Activated naive CD4-positive, alpha-beta T cell treated with anti-CD3 and anti-CD28 coated beads for 36 hours (primary cell): ENCODE data around the gene SLIT1. TPM values are rescaled to one million over a fixed set of nuclear protein-coding genes. Genes with fewer than 3 reads are reported as not detected.

Source experiments
- CTCF ChIA-PET: fragments of 350-600 bp; sonication (Branson Sonifier 250); formaldehyde crosslinking; loops from one replicate; lab custom pipeline; 2021; ENCODE audit warnings: antibody characterized with exemption; lab: Charles Lee
- DNase-seq: peaks from one replicate; pipeline ENCODE4 v3.0.0-alpha.2; 2020
- H3K27ac Mint-ChIP-seq: one replicate; pipeline ENCODE4 v1.8.0; 2021; ENCODE audit warnings: mild to moderate bottlenecking, mixed read lengths
- H3K27me3 Mint-ChIP-seq: one replicate; pipeline ENCODE4 v1.8.0; 2021; ENCODE audit warnings: low read depth, mixed read lengths
- H3K36me3 Mint-ChIP-seq: one replicate; pipeline ENCODE4 v1.8.0; 2021; ENCODE audit warnings: low read depth, mixed read lengths
- H3K4me1 Mint-ChIP-seq: one replicate; pipeline ENCODE4 v1.8.0; 2021; ENCODE audit warnings: low read depth, mixed read lengths
- H3K4me3 Mint-ChIP-seq: one replicate; pipeline ENCODE4 v1.8.0; 2021; ENCODE audit warnings: mild to moderate bottlenecking, moderate library complexity, mixed read lengths
- H3K9me3 Mint-ChIP-seq: one replicate; pipeline ENCODE4 v1.8.0; 2021; ENCODE audit warnings: mixed read lengths
- intact Hi-C: fragments of 100-400 bp; cut with micrococcal nuclease; formaldehyde crosslinking; loops from one replicate; pipeline ENCODE4 v1.15.1; 2023
- total RNA-seq, 2 experiments: library from RNA; stranded (reverse); gene quantifications; one replicate each; pipeline ENCODE4 v1.2.3, GENCODE V29; 2021

The SLIT1 gene
- total RNA-seq, 2 experiments from 2014 or later: 0.44 to 0.60 TPM

DNA sequence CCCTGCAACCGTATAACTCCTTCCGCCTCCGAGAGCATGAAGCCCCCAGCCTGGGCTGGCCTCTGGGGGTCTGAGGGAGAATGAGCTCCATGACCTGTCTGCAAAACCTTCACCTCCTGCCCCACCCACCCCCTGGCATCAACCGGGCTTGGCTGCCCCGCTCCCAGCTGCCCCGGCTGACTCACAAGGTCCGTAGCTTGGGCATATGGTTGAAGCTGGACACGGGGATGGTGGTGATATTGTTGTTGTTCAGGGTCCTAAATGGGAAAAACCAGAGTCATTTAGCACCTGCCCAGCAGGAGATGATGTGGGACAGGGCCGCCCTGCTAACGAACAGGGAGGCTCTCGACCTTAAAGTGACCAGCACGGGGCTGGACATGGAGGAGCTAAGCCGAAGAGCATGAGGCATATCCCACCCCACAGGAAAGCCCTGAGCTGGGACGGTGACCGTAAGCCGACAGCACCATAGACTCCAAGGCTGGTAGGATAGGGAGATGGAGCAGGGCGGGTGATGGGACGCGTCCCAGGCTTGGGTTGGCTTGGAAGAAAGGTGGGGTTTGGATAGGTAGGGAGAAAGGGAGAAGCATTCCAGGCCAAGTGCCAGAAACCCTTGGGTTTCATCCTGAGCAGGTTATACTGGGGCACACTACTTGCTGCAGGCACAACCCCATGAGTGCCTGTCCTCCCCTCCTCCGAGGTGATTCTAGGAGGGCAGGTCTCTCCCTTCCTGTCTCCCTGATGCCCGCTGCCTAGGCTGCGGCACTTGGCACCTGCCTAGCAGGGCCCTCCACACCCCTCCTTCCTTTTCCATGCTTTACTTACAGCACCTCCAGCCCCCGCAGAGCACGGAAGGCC lies 121.5 kb downstream of the SLIT1 start:
- Mint-ChIP-seq H3K4me3 (no peak overlapping the region), H3K4me1 (peaks cover under 1% of the 10 kb centered on the region), H3K36me3 (no peaks in the 10 kb centered on the region), H3K27ac (no peak overlapping the region), H3K27me3 (peaks cover 6% of the 10 kb centered on the region), H3K9me3 (no peaks in the 10 kb centered on the region)
- intact Hi-C loops: no loop called here
- CTCF ChIA-PET: interaction anchor here (0.9 to 1.5 kb wide), 3 partner anchors 9 to 147 kb away, joined by 3 to 6 read pairs (median 3); no protein-coding TSS in a partner anchor
- no peak for DNase-seq

DNA sequence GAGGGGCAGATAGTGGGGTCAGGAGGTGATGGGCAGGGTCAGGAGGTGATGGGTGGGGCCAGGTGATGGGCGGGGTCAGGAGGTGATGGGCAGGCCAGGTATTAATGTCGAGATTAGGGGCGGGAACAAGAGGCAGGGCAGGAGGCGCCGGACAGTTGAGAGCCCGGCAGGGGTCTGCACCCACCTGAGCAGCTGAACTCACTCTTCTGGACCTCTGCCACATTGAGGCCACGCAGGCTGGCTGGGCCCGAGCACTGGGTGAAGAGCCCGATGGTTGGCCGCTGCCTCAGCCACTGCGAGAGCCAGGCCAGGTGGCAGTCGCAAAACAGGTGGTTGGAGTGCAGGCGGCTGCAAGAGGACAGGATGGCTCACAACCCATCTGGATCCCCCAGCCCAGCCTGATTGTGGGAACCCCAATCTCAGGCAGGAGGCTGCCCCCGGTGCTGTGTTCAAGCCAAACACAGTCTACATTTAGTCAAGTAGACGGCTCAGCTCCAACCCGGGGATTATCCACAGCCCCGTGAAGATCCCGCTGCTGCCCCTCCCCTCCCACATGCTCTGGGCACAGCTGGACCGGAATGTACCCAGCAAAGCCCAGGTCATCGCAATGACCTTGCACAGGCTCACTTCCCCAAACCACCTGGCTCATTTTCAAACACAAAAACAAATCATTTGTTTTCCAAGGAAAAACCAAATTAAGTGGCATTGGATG lies 122.3 kb downstream of the SLIT1 start:
- H3K27me3 Mint-ChIP-seq: peaks cover 3% of the 10 kb centered on the region
- CTCF ChIA-PET: no interaction called here
- intact Hi-C loops: no loop called here
- DNase-seq: no peak
- H3K4me3 Mint-ChIP-seq: no peak overlapping the region
- H3K9me3 Mint-ChIP-seq: no peaks in the 10 kb centered on the region
- no peaks in the 10 kb centered on the region for H3K36me3 Mint-ChIP-seq
- H3K27ac Mint-ChIP-seq: no peak overlapping the region
- no peaks in the 10 kb centered on the region for H3K4me1 Mint-ChIP-seq

DNA sequence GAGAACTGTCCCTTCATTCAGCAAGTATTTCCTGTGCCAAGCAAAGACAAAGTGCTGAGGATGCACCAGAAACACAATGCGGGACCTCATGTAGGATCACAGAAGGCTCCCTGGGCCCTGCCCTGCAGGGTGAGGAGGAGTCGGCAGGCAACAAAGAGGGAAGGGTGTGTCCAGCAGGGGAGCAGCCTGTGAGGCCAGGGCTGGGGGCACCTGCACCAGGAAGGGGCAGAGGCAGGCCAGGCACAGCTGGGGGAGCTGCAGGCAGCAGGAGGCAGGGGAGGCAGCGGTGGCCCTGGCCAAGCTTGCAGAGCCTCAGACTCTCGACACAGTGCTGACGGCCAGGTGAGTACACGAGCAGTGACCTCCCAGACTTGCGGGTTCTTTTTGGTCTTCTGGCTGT lies 123.3 kb downstream of the SLIT1 start:
- Mint-ChIP-seq H3K4me3 (no peak overlapping the region), H3K27ac (no peak overlapping the region), H3K4me1 (no peaks in the 10 kb centered on the region), H3K9me3 (no peaks in the 10 kb centered on the region), H3K27me3 (peaks cover 1% of the 10 kb centered on the region), H3K36me3 (no peaks in the 10 kb centered on the region)
- CTCF ChIA-PET: no interaction called here
- no peak for DNase-seq
- intact Hi-C loops: no loop called here

DNA sequence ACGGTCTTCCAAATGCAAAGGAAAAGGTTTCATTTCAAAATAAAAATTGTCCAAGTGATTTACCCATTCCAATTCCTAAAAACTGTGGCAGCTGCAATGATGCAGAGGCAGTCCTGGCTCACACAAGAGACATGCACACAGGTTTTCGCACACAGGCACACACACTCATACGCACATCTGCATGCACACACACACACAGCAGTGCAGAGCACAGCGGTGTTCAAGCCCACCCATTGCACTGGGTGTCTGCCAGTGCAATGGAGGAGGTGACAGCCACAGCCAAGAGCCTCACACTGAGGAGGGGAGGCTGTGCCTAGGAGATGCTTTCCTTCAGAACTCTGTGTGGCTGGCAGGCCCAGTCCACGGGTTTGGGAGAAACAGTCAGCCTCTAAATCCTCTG lies 123.7 kb downstream of the SLIT1 start:
- no peaks in the 10 kb centered on the region for H3K36me3 Mint-ChIP-seq
- intact Hi-C loops: no loop called here

DNA sequence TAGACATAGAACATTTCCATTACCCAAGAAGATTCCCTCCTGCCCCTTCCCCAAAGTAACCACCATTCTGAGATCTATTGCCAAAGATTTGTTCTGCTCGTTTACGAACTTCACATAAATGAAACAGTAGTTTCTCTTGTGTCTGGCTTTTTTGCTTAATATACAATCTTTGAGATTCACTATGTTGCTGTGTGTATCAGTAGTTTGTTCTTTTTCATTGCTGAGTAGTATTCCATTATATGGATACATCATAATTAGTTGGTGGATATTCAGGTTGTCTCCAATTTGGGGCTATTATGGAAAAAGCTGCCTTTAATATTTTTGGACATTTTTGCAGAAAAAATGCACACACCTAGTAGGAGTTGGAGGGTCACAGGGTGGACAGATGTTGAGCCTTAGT lies 124.3 kb downstream of the SLIT1 start:
- no peak overlapping the region for H3K4me3 Mint-ChIP-seq
- H3K9me3 Mint-ChIP-seq: no peaks in the 10 kb centered on the region
- no peaks in the 10 kb centered on the region for H3K36me3 Mint-ChIP-seq
- H3K27ac Mint-ChIP-seq: no peak overlapping the region
- no peaks in the 10 kb centered on the region for H3K27me3 Mint-ChIP-seq
- no peaks in the 10 kb centered on the region for H3K4me1 Mint-ChIP-seq
- CTCF ChIA-PET: interaction anchor here (0.8 to 1.8 kb wide), 4 partner anchors 11 to 148 kb away, joined by 3 to 5 read pairs (median 4); no protein-coding TSS in a partner anchor
- intact Hi-C loops: no loop called here
- DNase-seq: no peak

More for the DNA sequence above, 123.7 kb downstream of the SLIT1 start:
- CTCF ChIA-PET: interaction anchor here (0.8 to 1.3 kb wide), 2 partner anchors 11 to 19 kb away, joined by 4 to 5 read pairs; no protein-coding TSS in a partner anchor
- no peak for DNase-seq
- no peak overlapping the region for H3K4me3 Mint-ChIP-seq
- H3K27me3 Mint-ChIP-seq: no peaks in the 10 kb centered on the region
- H3K4me1 Mint-ChIP-seq: no peaks in the 10 kb centered on the region
- no peak overlapping the region for H3K27ac Mint-ChIP-seq
- H3K9me3 Mint-ChIP-seq: no peaks in the 10 kb centered on the region

DNA sequence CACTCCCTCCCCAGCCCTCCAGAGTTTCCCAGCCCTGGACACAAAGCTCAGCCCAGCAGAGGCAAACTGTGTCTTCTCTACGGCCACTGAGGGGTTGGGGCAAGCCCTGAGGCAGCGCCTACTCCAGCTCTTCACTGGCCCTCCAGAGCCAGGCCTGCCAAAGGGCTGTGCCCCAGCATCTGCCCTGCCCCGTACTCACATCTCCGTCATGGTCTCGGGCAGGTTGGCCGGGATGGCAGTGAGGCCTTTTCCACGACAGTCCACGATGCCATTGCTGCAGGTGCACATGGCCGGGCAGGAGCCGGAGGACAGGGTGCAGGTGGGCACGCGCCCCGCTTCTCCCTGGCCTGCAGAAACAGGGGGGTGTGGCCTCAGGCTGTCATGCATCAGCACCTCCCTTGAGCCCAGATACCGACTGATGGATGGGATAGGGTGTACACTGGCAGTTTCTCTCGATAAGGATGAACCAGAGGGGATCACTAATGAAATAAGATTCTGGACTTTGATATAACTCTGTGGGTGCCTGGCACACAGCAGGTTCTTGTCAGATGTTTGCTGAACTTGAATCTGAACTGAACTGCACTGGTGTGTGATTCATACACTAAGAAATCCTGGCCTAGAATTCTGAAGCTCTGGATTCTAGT lies 125.2 kb downstream of the SLIT1 start:
- Mint-ChIP-seq H3K9me3 (no peaks in the 10 kb centered on the region), H3K4me3 (no peak overlapping the region), H3K27ac (no peak overlapping the region), H3K27me3 (no peaks in the 10 kb centered on the region), H3K36me3 (no peaks in the 10 kb centered on the region), H3K4me1 (no peaks in the 10 kb centered on the region)
- no peak for DNase-seq
- CTCF ChIA-PET: interaction anchor here (0.8 to 1.8 kb wide), 4 partner anchors 14 to 149 kb away, joined by 3 to 5 read pairs (median 4); no protein-coding TSS in a partner anchor
- intact Hi-C loops: no loop called here

DNA sequence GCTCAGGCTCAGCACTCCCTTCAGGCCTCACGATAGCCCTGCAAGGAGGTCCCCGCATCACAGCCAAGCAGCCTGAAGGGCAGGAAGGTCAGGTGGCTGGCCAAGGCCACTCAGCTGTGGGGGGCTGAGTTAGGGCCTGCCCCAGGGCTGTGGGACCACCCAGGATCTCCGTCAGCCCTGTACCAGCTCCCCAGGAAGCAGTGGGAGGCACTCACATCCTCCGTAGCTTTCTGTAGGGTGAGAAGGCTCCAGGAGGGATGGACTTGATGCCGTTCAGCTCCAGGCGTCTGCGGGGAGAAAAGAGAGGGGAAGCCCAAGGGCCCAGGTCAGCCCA lies 125.9 kb downstream of the SLIT1 start:
- intact Hi-C loops: no loop called here
- H3K36me3 Mint-ChIP-seq: no peaks in the 10 kb centered on the region
- CTCF ChIA-PET: interaction anchor here (1.1 to 1.8 kb wide), 4 partner anchors 9 to 150 kb away, joined by 3 to 5 read pairs (median 3); no protein-coding TSS in a partner anchor
- H3K9me3 Mint-ChIP-seq: no peaks in the 10 kb centered on the region
- no peaks in the 10 kb centered on the region for H3K4me1 Mint-ChIP-seq
- DNase-seq: no peak
- H3K4me3 Mint-ChIP-seq: no peak overlapping the region
- H3K27me3 Mint-ChIP-seq: no peaks in the 10 kb centered on the region
- H3K27ac Mint-ChIP-seq: no peak overlapping the region

DNA sequence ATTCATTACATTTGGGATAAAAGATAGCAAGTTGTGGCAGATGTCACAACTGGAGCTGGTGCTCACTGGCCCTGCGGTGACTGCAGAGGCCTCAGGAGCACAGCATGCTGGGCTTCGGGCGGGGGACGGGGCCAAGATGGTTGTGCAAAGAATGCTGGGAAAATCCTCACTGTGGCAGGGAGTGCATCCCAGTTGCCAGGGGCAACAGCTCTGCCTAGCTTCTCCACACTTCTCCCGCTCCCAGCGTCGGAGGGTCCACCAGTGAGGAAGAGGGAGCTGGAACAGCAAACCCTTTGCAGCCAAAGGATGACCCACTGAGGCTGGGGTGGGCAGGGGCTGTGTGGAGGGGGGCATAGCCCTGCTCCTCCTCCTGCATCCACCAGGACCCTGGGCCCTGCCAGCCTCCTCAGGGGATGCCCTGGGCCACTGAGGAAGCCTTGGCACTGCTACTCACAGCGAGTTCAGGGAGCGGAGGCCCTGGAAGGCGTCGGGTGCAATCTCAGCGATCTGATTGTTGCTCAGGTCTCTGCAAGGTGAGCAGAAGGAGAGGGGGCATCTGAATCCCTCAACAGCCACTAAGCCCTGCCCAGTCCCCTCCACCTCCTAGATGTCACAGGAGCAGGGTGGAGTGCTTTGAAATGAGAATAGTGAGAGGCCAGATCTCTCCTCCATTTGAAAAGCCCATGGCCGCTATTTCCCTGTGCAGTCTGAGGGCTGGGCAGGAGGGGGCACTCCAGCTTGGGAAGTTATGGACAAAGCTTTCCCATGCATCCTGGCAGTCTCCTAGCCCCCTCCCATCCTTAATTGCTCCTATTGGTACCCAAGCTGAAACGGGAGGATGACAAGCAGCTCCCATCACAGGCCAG lies 126.5 kb downstream of the SLIT1 start:
- Mint-ChIP-seq H3K9me3 (no peaks in the 10 kb centered on the region), H3K4me3 (no peak overlapping the region), H3K4me1 (no peaks in the 10 kb centered on the region), H3K27ac (no peak overlapping the region), H3K36me3 (no peaks in the 10 kb centered on the region), H3K27me3 (no peaks in the 10 kb centered on the region)
- intact Hi-C loops: no loop called here
- CTCF ChIA-PET: interaction anchor here (1.1 to 1.5 kb wide), 4 partner anchors 10 to 23 kb away, joined by 3 to 4 read pairs (median 3); no protein-coding TSS in a partner anchor
- DNase-seq: no peak

DNA sequence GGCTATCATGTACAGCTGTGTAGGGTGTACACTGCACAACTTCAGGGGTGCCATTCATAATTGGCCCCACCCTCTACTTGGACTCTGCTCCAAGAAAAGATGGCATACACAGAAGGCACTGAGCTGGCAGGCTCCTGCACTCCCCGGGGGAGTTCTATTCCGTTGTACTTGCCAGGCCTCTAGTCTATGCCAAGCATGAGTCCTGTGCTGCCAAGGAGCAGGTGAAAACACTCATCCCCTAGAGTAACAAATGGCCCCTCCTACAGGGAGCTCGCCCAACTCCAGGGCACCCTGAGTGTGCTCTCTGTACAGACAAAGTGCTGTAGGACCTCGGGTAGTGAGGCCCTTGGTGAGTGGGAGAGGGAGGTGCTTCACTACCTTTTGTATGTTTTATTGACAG lies 127.2 kb downstream of the SLIT1 start:
- Mint-ChIP-seq H3K36me3 (no peaks in the 10 kb centered on the region), H3K27me3 (no peaks in the 10 kb centered on the region), H3K9me3 (no peaks in the 10 kb centered on the region), H3K27ac (no peak overlapping the region), H3K4me1 (no peaks in the 10 kb centered on the region), H3K4me3 (no peak overlapping the region)
- DNase-seq: no peak
- CTCF ChIA-PET: interaction anchor here (1.4 to 1.5 kb wide), 2 partner anchors 10 to 23 kb away, joined by 3 to 4 read pairs; no protein-coding TSS in a partner anchor
- intact Hi-C loops: no loop called here

DNA sequence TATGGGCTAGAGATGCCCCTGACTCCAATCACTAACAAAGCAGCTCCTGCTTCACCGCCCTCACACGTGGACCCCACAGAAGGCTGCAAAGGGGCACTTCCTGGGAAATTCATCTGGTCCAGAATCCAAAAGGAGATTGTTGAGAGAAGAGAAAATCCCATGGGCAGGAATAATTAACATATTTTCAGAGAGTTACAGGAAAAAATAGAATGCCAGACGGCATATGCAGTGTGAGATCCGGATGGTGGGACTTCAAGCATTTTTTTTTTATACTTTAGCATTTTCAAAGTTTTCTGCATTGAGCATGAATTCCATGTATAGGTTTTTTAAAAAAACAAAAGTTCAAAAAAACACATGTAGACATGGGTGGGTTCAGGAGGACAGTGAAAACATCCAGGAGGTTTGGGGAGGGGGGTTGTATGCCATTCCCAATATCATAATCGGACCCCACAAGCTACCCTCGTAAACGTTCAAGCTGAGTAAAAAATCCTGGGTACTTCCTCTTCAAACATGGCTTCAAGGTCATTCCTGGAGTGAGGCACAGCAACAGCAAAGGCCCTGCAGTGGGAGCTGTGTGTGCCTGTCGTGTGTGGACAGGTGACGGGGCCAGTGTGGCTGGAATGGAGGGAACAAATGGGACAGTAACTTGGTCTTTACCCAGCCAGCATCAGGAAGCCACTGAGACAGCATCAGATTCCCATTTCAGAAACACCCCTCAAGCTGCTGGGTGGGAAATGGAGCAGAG lies 128.1 kb downstream of the SLIT1 start:
- no peaks in the 10 kb centered on the region for H3K36me3 Mint-ChIP-seq
- intact Hi-C loops: no loop called here
- no peaks in the 10 kb centered on the region for H3K4me1 Mint-ChIP-seq
- CTCF ChIA-PET: interaction anchor here (0.6 to 1.7 kb wide), 4 partner anchors 15 to 63 kb away, joined by 3 to 8 read pairs (median 5); no protein-coding TSS in a partner anchor
- no peak overlapping the region for H3K4me3 Mint-ChIP-seq
- H3K27me3 Mint-ChIP-seq: no peaks in the 10 kb centered on the region
- no peak overlapping the region for H3K27ac Mint-ChIP-seq
- no peaks in the 10 kb centered on the region for H3K9me3 Mint-ChIP-seq
- DNase-seq: no peak
